ENCODE data around the gene HERC5. TPM values are rescaled to one million over a fixed set of nuclear protein-coding genes. Genes with fewer than 3 reads are reported as not detected.
A peak's percentile ranks its signal among the peaks of the same experiment; 100 is the strongest.
"Not testable (repeated sequence)": the region's sequence is repeated elsewhere in the genome, so short reads cannot be mapped to it uniquely, and the experiment has no call there.

HERC5 gene
- 6.0 TPM for polyA plus RNA-seq (ENCODE audit: insufficient read length)
- long read RNA-seq, donor 1, partial matches to known transcripts, result 0 of 2 reads
- long read RNA-seq, donor 1, other reads (novel, unspliced or antisense), result 0 of 2 reads
- long read RNA-seq, donor 2, result 0 reads
- long read RNA-seq, donor 3, result 0 reads
- long read RNA-seq, donor 4, result 0 reads
- long read RNA-seq, donor 5, result 0 reads
- long read RNA-seq, donor 6, partial matches to known transcripts, result 0 of 1 reads
- long read RNA-seq, donor 6, other reads (novel, unspliced or antisense), result 0 of 1 reads
- long read RNA-seq, donor 7, result 0 reads
- long read RNA-seq, donor 8, partial matches to known transcripts, result 0 of 1 reads
- long read RNA-seq, donor 8, other reads (novel, unspliced or antisense), result 0 of 1 reads

- peak; percentile 93 for DNase-seq
Measured at GRCh38 chr4:88456670-88457306, at the start of gene HERC5. Gene HERC5 (plus strand): TSS chr4:88457119. CDS start chr4:88457270, 151 bp downstream.

- no peak for DNase-seq
Measured at GRCh38 chr4:88409206-88409605, 47.7 kb upstream of the HERC5 start.

- no peak for DNase-seq
Measured at GRCh38 chr4:88409789-88410188, 47.1 kb upstream of the HERC5 start.

- no peak for DNase-seq
Measured at GRCh38 chr4:88411491-88412096, 45.3 kb upstream of the HERC5 start.

- DNase-seq, result no peak
Measured at GRCh38 chr4:88413801-88414200, 43.1 kb upstream of the HERC5 start.

GRCh38 chr4:88414755-88415154 is 42.2 kb upstream of the HERC5 start:
- no peak for DNase-seq

- DNase-seq, result no peak
Measured at GRCh38 chr4:88415982-88416381, 40.9 kb upstream of the HERC5 start.

GRCh38 chr4:88418411-88418810 is 38.5 kb upstream of the HERC5 start:
- DNase-seq, result no peak

GRCh38 chr4:88419874-88420273 is 37.0 kb upstream of the HERC5 start:
- no peak for DNase-seq

- DNase-seq, result no peak
Measured at GRCh38 chr4:88420844-88421243, 36.1 kb upstream of the HERC5 start.

- DNase-seq, result no peak
Measured at GRCh38 chr4:88422403-88422802, 34.5 kb upstream of the HERC5 start.

- no peak for DNase-seq
Measured at GRCh38 chr4:88429401-88429800, 27.5 kb upstream of the HERC5 start.

GRCh38 chr4:88435987-88436693 is 20.8 kb upstream of the HERC5 start:
- DNase-seq, result no peak

- DNase-seq, result not testable (repeated sequence)
Measured at GRCh38 chr4:88437873-88438272, 19.0 kb upstream of the HERC5 start.

GRCh38 chr4:88439161-88439760 is 17.7 kb upstream of the HERC5 start:
- DNase-seq, result no peak

- DNase-seq, result no peak
Measured at GRCh38 chr4:88440146-88440545, 16.8 kb upstream of the HERC5 start.

GRCh38 chr4:88441696-88442095 is 15.2 kb upstream of the HERC5 start:
- no peak for DNase-seq

- DNase-seq, result no peak
Measured at GRCh38 chr4:88442689-88443191, 14.2 kb upstream of the HERC5 start.

- DNase-seq, result no peak
Measured at GRCh38 chr4:88443486-88443885, 13.4 kb upstream of the HERC5 start.

- DNase-seq, result no peak
Measured at GRCh38 chr4:88445252-88445651, 11.7 kb upstream of the HERC5 start.

GRCh38 chr4:88446124-88446523 is 10.8 kb upstream of the HERC5 start:
- DNase-seq, result no peak
